ENCODE data around the gene JARID2. TPM values are rescaled to one million over a fixed set of nuclear protein-coding genes. Genes with fewer than 3 reads are reported as not detected.

Gene JARID2
- total RNA-seq, 1 experiment from 2014 or later, result 21.0 TPM

- intact Hi-C loops (cut with micrococcal nuclease), result no loop called here
- POLR2A ChIA-PET, result interaction anchor here (0.6 kb wide), 2 partner anchors 439 to 475 kb away, joined by 3 read pairs; no protein-coding TSS in a partner anchor
- no peak for DNase-seq (ENCODE audit: unreplicated experiment)
- Mint-ChIP-seq H3K27me3 (ENCODE audit: insufficient read depth, unreplicated experiment) (no peaks in the 10 kb centered on the region), H3K4me3 (ENCODE audit: unreplicated experiment) (no peak overlapping the region), H3K9me3 (ENCODE audit: unreplicated experiment) (no peaks in the 10 kb centered on the region), H3K36me3 (ENCODE audit: insufficient read depth, unreplicated experiment) (no peaks in the 10 kb centered on the region), H3K27ac (ENCODE audit: low read depth, unreplicated experiment) (no peak overlapping the region), H3K4me1 (ENCODE audit: insufficient read depth, unreplicated experiment) (no peaks in the 10 kb centered on the region)
- CTCF ChIA-PET, result interaction anchor here (0.7 to 1.2 kb wide), 2 partner anchors 40 to 502 kb away, joined by 3 to 5 read pairs; no protein-coding TSS in a partner anchor
- no TSS peak for BruUV-seq (replicated peaks)
- TF ChIP-seq, protein P1, sequence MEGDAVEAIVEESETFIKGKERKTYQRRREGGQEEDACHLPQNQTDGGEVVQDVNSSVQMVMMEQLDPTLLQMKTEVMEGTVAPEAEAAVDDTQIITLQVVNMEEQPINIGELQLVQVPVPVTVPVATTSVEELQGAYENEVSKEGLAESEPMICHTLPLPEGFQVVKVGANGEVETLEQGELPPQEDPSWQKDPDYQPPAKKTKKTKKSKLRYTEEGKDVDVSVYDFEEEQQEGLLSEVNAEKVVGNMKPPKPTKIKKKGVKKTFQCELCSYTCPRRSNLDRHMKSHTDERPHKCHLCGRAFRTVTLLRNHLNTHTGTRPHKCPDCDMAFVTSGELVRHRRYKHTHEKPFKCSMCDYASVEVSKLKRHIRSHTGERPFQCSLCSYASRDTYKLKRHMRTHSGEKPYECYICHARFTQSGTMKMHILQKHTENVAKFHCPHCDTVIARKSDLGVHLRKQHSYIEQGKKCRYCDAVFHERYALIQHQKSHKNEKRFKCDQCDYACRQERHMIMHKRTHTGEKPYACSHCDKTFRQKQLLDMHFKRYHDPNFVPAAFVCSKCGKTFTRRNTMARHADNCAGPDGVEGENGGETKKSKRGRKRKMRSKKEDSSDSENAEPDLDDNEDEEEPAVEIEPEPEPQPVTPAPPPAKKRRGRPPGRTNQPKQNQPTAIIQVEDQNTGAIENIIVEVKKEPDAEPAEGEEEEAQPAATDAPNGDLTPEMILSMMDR (IDR thresholded peaks at IDR 0.05; ENCODE audit: unreplicated experiment), result no peak
Observed at GRCh38 chr6:15242937-15243614, 2.8 kb upstream of the JARID2 start.

DNA sequence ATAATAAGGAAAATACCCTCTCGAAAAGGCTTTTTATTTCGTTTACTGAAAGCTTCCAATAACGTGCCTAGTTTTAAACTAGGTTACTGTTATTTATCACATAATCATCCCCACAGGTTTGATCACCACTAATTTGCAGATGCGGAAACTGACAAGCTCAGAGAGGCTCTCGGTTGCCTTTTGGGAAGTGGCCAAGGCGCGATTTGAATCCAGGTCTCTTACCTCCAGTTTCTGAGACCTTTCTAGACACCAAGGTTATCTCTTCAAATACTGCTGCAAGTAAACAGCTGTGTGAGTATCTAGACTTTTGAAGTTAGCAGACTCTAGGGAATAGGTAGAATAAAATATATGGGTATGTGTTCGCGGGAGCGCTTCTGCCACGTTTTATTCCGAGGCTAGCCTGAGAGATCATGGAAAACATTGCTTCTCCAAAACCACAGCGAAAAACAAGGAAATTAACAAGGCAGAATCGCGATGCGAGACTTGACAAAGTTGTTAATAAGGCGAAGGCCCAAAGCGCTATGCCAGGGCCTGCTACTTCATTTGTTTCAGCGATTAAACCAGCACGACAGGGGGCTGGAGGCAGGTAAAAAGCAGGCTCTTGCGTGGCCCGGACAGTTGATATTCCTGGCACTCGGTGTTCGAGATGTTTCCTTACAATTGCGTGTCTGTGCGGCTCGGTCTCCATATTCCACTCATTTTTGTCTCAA is 1.8 kb upstream of the JARID2 start:
- intact Hi-C loops (cut with micrococcal nuclease), result no loop called here
- H3K27ac Mint-ChIP-seq (ENCODE audit: low read depth, unreplicated experiment), result no peak overlapping the region

GRCh38 chr6:15244620-15245360 is 1.1 kb upstream of the JARID2 start:
- TF ChIP-seq, protein P1 (IDR thresholded peaks at IDR 0.05; ENCODE audit: unreplicated experiment), result no peak
- H3K4me3 Mint-ChIP-seq (ENCODE audit: unreplicated experiment), result peak overlapping the region; percentile 95
- intact Hi-C loops (cut with micrococcal nuclease), result loop anchor here (1.0 to 5.0 kb wide), 8 partner anchors 148 to 973 kb away; no protein-coding TSS in a partner anchor
- ChIA-PET POLR2A (interaction anchor here (0.6 to 3.1 kb wide), 10 partner anchors 8 to 1034 kb away, joined by 3 to 19 read pairs (median 3); no protein-coding TSS in a partner anchor), CTCF (interaction anchor here (0.7 kb wide), 1 partner anchor 378 kb away, joined by 3 read pairs; no protein-coding TSS in a partner anchor)
- peaks cover 7% of the 10 kb centered on the region for H3K36me3 Mint-ChIP-seq (ENCODE audit: insufficient read depth, unreplicated experiment)
- H3K27me3 Mint-ChIP-seq (ENCODE audit: insufficient read depth, unreplicated experiment), result no peaks in the 10 kb centered on the region
- peak; percentile 70 for DNase-seq (ENCODE audit: unreplicated experiment)
- BruUV-seq (replicated peaks), result no TSS peak
- H3K9me3 Mint-ChIP-seq (ENCODE audit: unreplicated experiment), result no peaks in the 10 kb centered on the region
- H3K27ac Mint-ChIP-seq (ENCODE audit: low read depth, unreplicated experiment), result peak overlapping the region; percentile 94
- H3K4me1 Mint-ChIP-seq (ENCODE audit: insufficient read depth, unreplicated experiment), result peaks cover 10% of the 10 kb centered on the region

More for the DNA sequence above, 1.8 kb upstream of the JARID2 start:
- Mint-ChIP-seq H3K36me3 (ENCODE audit: insufficient read depth, unreplicated experiment) (peaks cover 6% of the 10 kb centered on the region), H3K27me3 (ENCODE audit: insufficient read depth, unreplicated experiment) (no peaks in the 10 kb centered on the region), H3K4me3 (ENCODE audit: unreplicated experiment) (peak overlapping the region; percentile 95), H3K4me1 (ENCODE audit: insufficient read depth, unreplicated experiment) (peaks cover 2% of the 10 kb centered on the region), H3K9me3 (ENCODE audit: unreplicated experiment) (no peaks in the 10 kb centered on the region)
- POLR2A ChIA-PET, result interaction anchor here (0.6 to 0.7 kb wide), 3 partner anchors 17 to 440 kb away, joined by 3 read pairs; no protein-coding TSS in a partner anchor
- TSS peak; percentile 54 for BruUV-seq (replicated peaks)
- TF ChIP-seq, protein P1 (IDR thresholded peaks at IDR 0.05; ENCODE audit: unreplicated experiment), result no peak
- no peak for DNase-seq (ENCODE audit: unreplicated experiment)
- CTCF ChIA-PET, result interaction anchor here (0.7 kb wide), 1 partner anchor 378 kb away, joined by 3 read pairs; no protein-coding TSS in a partner anchor
